GM13977 (cell line): ENCODE measurements around the gene FER1L5.

Experiments used
- DNase-seq: peaks from one replicate; pipeline ENCODE4 v3.0.0; 2012; ENCODE audit warnings: low spot score
- in situ Hi-C: fragments of 300-500 bp; cut with MboI; formaldehyde crosslinking; loops from one replicate; pipeline ENCODE4 v1.12.0; 2022; ENCODE audit warnings: low sequenced_read_pairs, low pct_unique_long_range_greater_than_20kb, mixed read lengths, inconsistent platforms; ENCODE audit not compliant: unreplicated experiment
- TF ChIP-seq, protein P1 (sequence below): IDR thresholded peaks from 2 replicates; pipeline ENCODE4 v1.5.1; 2012; ENCODE audit warnings: mild to moderate bottlenecking, control low read depth; ENCODE audit not compliant: insufficient read depth; ENCODE audit errors: extremely low read depth, missing control alignments

The FER1L5 gene

DNA sequence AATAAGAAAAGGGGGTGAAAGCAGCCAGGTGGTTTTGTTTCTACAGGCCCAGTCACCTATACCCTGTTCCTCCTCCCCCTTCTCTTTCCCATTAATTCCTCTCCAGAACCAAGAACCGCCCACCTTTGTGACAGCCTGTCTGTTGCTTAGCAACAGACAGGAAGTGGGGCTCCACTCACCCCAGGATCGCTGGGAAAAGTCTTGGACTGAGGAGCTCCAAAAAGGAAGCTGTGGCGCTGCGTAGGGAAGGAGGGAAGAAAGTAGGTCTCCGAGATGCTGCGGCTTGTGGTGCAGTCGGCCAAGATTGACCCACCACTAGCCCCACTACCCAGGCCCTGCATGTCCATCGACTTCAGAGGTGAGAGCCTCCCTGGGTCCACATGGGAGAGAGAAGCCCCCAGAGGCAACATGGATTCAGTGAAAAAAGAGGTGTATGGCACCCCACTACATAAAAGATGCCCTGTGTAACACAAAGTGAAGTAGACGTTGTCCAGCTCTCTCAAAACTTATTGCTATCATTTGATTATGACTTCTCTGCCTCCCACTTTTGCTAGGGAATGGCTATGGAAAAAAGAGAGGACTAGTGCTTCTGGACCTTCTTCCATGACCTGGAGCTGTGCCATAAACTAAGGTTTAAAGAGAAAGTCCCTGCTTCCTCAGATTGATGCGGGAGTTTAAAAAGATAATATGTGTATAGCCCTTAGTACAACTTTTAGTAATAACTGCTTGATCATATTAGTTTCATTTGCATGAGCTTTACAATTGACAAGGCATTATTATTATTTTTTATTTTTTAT, at the start of gene FER1L5:
FER1L5 (plus strand) TSS at position 201 of the 797 bp plus-strand sequence; CDS start at position 274, 73 bp downstream.
- no peak for DNase-seq
- TF ChIP-seq, protein P1, sequence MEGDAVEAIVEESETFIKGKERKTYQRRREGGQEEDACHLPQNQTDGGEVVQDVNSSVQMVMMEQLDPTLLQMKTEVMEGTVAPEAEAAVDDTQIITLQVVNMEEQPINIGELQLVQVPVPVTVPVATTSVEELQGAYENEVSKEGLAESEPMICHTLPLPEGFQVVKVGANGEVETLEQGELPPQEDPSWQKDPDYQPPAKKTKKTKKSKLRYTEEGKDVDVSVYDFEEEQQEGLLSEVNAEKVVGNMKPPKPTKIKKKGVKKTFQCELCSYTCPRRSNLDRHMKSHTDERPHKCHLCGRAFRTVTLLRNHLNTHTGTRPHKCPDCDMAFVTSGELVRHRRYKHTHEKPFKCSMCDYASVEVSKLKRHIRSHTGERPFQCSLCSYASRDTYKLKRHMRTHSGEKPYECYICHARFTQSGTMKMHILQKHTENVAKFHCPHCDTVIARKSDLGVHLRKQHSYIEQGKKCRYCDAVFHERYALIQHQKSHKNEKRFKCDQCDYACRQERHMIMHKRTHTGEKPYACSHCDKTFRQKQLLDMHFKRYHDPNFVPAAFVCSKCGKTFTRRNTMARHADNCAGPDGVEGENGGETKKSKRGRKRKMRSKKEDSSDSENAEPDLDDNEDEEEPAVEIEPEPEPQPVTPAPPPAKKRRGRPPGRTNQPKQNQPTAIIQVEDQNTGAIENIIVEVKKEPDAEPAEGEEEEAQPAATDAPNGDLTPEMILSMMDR = no peak
- in situ Hi-C loops = no loop called here

DNA sequence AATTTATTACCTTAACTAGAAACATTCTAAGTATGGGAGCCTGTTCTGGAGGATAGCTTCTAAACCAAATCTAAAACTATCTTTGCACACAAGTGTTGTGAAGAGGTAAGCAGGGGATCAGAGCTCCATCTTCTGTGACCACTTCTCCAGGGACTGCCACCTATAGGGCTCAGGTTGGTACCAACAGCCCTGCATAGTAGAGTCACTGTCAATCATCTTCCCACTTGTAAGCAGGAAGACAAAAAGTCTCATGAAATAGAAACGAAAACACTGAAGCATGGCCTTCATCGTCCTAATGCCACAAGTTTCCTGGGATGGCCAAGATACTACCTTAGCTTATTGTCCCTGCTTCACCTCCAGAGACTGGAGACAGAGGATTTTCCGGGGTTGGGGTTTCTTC, 48.3 kb upstream of the FER1L5 start:
- in situ Hi-C loops = no loop called here
- TF ChIP-seq, protein P1 = no peak
- DNase-seq = no peak

DNA sequence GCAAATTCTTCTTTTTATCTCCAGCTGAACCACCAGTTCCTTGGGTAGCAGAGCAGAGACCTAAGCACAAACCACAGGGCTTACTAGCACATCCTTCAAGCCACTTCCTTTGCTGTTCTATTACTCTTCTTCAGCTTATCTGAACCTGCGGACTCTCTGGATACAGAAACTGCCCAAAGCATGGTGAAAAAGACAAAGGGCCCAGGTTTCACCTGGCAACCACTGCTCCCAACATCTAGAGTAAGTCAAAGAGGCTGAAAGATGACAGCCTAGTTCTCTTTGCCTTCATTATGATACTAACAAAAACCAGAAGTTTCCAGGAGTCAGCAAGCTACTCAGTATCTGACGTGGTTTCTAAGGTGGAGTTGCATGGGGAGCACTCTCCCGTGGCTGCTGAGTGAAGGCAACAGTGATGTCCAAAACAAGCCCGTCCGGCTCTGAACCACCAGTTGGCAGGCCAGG, 47.8 kb upstream of the FER1L5 start:
- TF ChIP-seq, protein P1 = no peak
- no peak for DNase-seq
- in situ Hi-C loops = no loop called here

DNA sequence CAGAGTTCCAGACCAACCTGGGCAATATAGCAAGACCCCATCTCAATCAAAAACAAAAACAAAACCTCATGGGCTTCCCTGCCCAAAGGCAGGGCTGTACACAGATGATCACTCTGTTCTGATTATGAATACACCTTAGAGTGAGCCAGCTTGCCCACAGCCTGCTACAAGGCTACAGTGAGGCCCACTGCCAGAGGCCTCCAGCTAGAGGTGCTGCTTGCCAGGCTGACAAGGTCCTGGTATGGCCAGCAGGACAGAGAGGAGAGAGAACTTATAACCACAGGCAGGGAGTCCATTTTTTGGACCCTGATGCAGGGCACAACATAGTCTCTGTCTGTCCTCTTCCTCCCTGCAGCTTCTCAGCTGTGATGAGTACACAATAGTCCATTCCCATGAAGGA, 46.0 kb upstream of the FER1L5 start:
- no peak for DNase-seq
- in situ Hi-C loops = no loop called here
- TF ChIP-seq, protein P1 = no peak

DNA sequence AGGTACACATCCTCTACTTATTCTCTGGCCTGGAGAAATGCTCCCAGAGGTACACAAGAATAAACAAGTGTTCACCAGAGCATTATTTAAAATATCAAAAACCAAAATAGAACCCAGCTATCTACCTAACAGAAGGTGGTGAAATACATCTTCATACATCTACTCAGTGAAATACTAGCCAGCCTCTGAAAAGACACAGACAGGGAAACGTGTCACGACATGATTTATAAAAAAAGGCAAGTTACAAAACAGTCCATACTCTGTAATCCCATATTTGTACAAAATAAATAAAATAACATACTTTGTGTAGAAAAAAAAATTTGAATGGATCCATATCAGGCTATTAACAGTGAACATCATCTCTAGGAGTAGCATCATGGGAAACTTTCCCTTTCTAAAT, 42.6 kb upstream of the FER1L5 start:
- TF ChIP-seq, protein P1 = no peak
- DNase-seq = no peak
- in situ Hi-C loops = no loop called here

DNA sequence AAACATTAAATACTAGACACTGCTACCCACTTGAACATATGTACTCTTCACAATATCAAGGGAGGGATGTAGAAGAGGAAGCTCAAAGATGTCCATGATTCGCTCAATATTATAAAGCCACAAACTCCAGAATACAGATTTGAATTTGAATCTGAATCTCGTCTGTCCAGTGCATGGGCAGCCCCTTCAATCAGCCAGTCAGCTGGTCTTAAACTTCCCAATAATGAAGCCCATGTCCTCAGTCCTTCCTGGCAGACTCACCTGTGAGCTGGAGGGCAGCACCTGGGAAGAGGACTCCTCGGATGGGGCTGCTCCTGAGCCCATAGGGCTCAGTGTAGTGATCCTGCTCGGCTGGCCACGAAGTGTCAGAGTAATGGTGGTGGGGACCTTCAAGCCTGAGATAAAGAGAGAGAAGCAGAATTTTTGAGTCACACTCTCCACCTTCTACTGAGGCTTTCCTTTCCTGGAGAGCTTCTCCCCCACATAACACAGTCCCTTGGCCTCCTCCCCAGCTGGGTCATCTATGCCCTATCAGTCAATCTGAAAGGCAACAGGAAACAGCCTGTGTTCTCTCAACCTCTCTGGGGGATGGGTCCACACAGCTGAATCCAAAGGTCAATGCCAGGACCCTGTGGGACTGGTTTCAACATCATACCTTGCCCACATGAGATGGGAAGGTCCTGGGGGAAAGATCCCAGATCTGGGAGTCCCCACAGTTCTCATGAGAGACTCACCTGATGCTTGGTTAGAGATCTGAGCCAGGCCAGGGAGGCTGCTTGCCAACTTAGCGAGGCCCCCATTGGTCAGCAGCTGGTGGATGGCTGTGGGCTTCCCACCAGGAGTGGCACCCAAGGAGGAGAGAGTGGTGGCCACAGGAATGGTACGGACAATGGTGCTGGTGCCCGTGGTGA, 40.9 kb upstream of the FER1L5 start:
- in situ Hi-C loops = no loop called here
- DNase-seq = no peak
- TF ChIP-seq, protein P1 = no peak
